NCI-H774 (cell line): ENCODE results near the gene AKAP13.
A peak's percentile ranks its signal among the peaks of the same experiment; 100 is the strongest.

Experiments
- DNase-seq: peaks from one replicate; lab custom pipeline; 2025; lab: John Stamatoyannopoulos, UW

The AKAP13 gene

GRCh38 chr15:85741021-85741421, 360.6 kb downstream of the AKAP13 start:
- DNase-seq: no peak

DNA sequence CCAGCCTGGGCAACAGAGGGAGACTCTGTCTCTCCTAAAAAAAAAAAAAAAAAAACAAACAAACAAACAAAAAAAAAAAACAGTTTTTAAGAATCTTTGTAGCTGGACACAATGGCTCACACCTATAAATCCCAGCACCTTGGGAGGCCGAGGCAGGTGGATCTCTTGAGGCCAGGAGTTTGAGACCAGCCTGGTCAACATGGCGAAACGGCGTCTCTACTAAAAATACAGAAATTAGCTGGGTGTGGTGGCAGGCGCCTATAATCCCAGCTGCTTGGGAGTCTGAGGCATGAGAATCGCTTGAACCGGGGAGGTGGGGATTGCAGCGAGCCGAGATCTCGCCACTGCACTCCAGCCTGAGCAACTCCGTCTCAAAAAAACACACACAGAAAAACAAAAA, 361.3 kb downstream of the AKAP13 start:
- no peak for DNase-seq

- DNase-seq: no peak
These were observed 361.9 kb downstream of the AKAP13 start for GRCh38 chr15:85742186-85742821.

- peak; percentile 14 for DNase-seq
These were observed 363.1 kb downstream of the AKAP13 start for GRCh38 chr15:85743392-85744055.

GRCh38 chr15:85744579-85744978, 364.2 kb downstream of the AKAP13 start:
- no peak for DNase-seq

DNA sequence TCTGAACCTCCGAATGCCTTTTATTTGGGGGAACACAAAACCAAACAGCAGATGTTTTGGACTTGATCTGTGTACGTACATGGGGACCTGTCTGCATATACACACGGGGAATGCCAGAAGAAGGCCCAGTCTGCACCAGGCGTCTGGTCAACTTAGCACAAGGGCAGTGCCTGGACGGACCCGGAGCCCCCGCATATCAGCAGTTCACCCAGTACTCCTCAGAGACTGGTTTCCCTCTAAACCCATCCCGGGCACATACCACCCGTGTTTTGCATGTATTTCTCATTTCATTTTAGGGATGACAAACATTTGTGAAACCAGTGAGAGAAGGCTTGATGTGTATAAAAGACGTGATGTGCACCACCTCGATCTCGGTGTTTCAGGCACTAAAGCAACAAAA, 364.6 kb downstream of the AKAP13 start:
- no peak for DNase-seq

GRCh38 chr15:85745525-85746150, 365.2 kb downstream of the AKAP13 start:
- DNase-seq: no peak

DNA sequence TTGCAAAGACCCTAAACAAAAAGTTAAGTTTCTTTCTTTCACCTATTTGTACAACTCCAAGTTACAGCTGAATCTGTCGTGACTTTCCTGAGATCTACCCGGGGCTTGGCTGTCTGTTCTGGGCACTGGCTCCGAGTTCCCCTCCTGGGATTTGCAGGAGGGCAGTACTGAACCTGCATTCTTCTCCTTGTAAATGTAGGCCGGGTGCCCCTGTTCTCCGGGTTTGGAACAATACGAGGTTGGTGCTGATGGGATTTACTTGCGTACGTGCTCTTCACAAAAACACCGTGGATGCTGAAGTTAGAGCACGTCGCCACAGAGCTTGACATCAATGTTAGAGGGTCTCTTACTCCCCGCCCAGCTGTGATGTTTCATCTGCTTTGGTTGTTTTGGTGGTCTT, 366.2 kb downstream of the AKAP13 start:
- no peak for DNase-seq

GRCh38 chr15:85748176-85748575, 367.8 kb downstream of the AKAP13 start:
- DNase-seq: no peak

GRCh38 chr15:85748729-85749128, 368.3 kb downstream of the AKAP13 start:
- DNase-seq: no peak

GRCh38 chr15:85749261-85750151, 369.1 kb downstream of the AKAP13 start:
- DNase-seq: no peak

- no peak for DNase-seq
These were observed 370.2 kb downstream of the AKAP13 start for GRCh38 chr15:85750319-85751290.

DNA sequence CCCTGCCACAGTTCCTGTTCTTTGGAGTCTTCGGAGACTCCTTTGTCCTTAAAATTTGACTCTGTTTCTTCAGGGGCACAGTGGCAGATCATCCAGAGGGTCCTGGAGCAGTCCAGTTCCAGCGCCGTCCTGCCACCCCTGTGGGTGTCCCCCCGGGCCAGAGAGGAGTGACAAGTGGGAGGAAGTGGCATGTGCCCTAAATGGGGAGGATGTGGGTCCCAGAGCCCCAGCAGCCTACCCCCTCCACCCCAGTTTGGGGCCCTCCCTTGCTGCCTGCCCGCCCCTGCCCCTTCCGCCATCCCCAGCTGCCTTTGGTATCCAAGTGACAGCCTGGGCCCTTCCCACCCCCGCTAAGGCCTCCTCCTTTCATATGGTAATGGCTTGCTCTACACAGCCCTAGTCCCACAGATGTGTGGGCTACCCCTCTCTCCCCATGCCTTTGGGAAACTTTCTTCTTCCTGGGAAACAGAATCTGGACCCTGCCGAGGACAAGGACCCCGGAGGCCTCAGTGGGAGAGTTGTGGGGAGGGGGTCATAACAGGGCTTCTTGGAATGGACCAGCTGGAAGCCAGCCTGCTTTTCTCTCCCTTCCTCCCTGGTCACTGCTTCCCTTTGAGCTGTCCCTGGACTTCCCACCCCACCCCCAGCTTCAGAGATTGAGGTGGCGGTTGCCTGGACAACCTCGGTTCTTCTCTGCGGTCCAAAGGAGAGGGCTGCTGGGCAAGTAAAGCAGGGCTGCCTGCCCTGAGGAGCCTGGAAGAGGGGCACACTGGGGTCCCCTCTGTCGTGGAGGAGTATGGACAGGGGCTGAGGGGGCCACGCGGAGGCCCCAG, 371.1 kb downstream of the AKAP13 start:
- no peak for DNase-seq

DNA sequence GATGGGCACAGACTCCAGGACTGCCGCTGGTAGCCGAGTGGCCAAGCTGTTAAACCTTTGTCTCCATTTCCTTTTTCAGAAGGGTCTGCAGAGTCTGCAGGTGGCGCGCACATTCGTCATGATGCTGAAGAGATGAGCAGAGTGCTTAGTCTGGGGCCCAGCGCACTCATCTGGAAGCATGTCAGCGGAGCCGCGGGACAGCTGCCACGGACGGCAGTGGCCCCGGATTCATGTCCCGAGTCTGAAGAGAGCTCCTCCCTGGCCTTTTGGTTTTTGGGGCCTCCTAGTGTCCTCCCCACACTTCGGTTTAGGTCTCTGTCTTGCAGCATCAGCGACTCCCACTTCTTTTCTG, 371.7 kb downstream of the AKAP13 start:
- DNase-seq: no peak

DNA sequence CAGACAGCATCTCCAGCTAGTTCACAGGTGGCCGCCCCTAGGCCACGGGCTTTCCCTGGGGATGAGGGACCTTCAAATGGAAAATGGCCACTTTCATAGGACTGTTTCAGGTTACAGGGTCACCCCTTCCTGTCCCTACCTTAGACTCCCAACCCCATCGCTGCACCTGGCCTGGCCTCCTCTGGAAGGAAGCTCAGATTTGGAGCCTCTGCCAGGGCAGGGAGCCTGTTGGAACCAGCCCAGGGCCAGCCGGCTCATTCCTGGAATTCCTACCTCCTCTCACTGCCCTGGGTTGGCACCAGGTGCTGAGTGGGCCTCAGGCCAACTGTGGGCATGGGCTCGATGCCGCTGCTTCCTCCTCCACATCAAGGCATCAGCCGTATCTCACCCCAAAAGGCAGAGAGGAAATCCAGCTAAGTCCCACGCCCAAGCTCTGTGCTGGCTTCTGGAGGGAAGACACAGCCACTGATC, 372.1 kb downstream of the AKAP13 start:
- DNase-seq: no peak

DNA sequence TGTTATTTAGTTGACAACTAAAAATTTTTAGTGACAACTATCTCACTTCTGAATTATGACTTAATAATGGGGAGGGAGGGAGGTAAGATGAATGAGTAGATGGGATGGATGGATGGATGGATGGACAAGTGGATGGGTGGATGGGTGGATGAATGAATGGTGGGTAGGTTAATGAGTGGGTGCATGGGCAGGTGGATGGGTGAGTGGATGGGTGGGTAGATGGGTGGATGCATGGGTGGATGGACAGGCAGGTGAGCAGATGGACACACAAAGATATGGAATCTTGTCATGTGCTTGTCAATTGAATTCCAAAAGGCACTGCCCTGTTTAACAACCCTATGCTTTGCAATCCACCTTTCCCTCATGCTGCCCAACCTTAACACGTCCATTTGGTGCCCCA, 372.9 kb downstream of the AKAP13 start:
- DNase-seq: no peak

- no peak for DNase-seq
These were observed 373.5 kb downstream of the AKAP13 start for GRCh38 chr15:85753791-85754452.

- DNase-seq: no peak
These were observed 374.6 kb downstream of the AKAP13 start for GRCh38 chr15:85754989-85755388.

DNA sequence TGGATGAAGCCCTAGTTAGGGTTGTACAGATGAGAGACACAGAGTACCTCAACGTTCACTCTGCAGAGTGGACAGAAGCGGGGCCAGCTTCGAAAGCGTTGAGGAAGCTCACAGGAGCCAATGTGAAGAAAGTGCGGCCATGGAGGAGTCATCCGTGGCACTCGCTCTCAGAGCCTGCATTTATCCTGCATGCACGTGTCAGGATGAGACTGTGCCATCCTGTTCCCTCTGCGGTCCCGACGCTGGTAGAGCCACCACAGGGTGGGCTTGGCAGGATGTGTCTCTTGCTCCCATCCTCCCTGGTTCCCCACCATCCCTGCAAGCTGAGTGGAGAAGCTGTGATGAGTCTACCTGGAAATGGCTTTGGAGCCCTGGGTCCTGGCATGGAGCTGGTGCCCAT, 375.1 kb downstream of the AKAP13 start:
- DNase-seq: no peak

GRCh38 chr15:85755942-85756341, 375.5 kb downstream of the AKAP13 start:
- no peak for DNase-seq
